ENCODE data around the gene DCC. TPM values are rescaled to one million over a fixed set of nuclear protein-coding genes. Genes with fewer than 3 reads are reported as not detected.

The DCC gene
- total and polyA plus RNA-seq, 3 donors from 2014 or later: 7.9 to 42.1 (median 24.5) TPM

GRCh38 chr18:52343731-52344340 lies 3.8 kb downstream of the DCC start:
- H3K4me3 ChIP-seq: no peak overlapping the region
- DNase-seq: no peak
- intact Hi-C loops (cut with DNase I; ENCODE audit: low total_unique reads): no loop called here
- H3K27me3 ChIP-seq: no peaks in the 10 kb centered on the region
- no peaks in the 10 kb centered on the region for H3K4me1 ChIP-seq
- no peaks in the 10 kb centered on the region for H3K9me3 ChIP-seq
- no peak overlapping the region for H3K27ac ChIP-seq
- WGBS, 2 donors: 44 to 52% methylated on average over 6 of the region's 6 CpGs
- no peak for TF ChIP-seq POLR2A (IDR thresholded peaks at IDR 0.05)
- TF ChIP-seq CTCF (IDR thresholded peaks at IDR 0.05): no peak
- no peaks in the 10 kb centered on the region for H3K36me3 ChIP-seq (ENCODE audit: low read depth, missing control alignments)

GRCh38 chr18:52344881-52345280 lies 4.9 kb downstream of the DCC start:
- Histone ChIP-seq H3K27ac (no peak overlapping the region), H3K4me1 (no peaks in the 10 kb centered on the region), H3K27me3 (no peaks in the 10 kb centered on the region), H3K9me3 (no peaks in the 10 kb centered on the region), H3K4me3 (no peak overlapping the region), H3K36me3 (ENCODE audit: low read depth, missing control alignments) (no peaks in the 10 kb centered on the region)
- intact Hi-C loops (cut with DNase I; ENCODE audit: low total_unique reads): no loop called here
- DNase-seq: no peak
- TF ChIP-seq POLR2A (IDR thresholded peaks at IDR 0.05) (no peak), CTCF (IDR thresholded peaks at IDR 0.05) (no peak)

- Histone ChIP-seq H3K9me3 (no peaks in the 10 kb centered on the region), H3K27ac (no peak overlapping the region), H3K36me3 (ENCODE audit: low read depth, missing control alignments) (no peaks in the 10 kb centered on the region), H3K27me3 (no peaks in the 10 kb centered on the region), H3K4me3 (no peak overlapping the region), H3K4me1 (no peaks in the 10 kb centered on the region)
- DNase-seq: no peak
- intact Hi-C loops (cut with DNase I; ENCODE audit: low total_unique reads): no loop called here
- WGBS, 2 donors: 58 to 59% methylated on average over 4 of the region's 4 CpGs
- TF ChIP-seq CTCF (IDR thresholded peaks at IDR 0.05) (no peak), POLR2A (IDR thresholded peaks at IDR 0.05) (no peak)
Observed at GRCh38 chr18:52345428-52345827, 5.4 kb downstream of the DCC start.

- H3K9me3 ChIP-seq: no peaks in the 10 kb centered on the region
- no peak overlapping the region for H3K27ac ChIP-seq
- H3K36me3 ChIP-seq (ENCODE audit: low read depth, missing control alignments): no peaks in the 10 kb centered on the region
- intact Hi-C loops (cut with DNase I; ENCODE audit: low total_unique reads): no loop called here
- DNase-seq: no peak
- peak in 1 of 3 experiments; percentile 29 for TF ChIP-seq CTCF (IDR thresholded peaks at IDR 0.05)
- no peak for TF ChIP-seq POLR2A (IDR thresholded peaks at IDR 0.05)
- H3K4me1 ChIP-seq: no peaks in the 10 kb centered on the region
- H3K27me3 ChIP-seq: no peaks in the 10 kb centered on the region
- WGBS, 2 donors: 93 to 94% methylated on average over 3 of the region's 3 CpGs
- no peak overlapping the region for H3K4me3 ChIP-seq
Observed at GRCh38 chr18:52348209-52348608, 8.2 kb downstream of the DCC start.

- Histone ChIP-seq H3K9me3 (no peaks in the 10 kb centered on the region), H3K36me3 (ENCODE audit: low read depth, missing control alignments) (no peaks in the 10 kb centered on the region), H3K4me3 (no peak overlapping the region), H3K4me1 (no peaks in the 10 kb centered on the region), H3K27ac (no peak overlapping the region), H3K27me3 (no peaks in the 10 kb centered on the region)
- 71 to 92% methylated on average over 2 of the region's 2 CpGs for WGBS, 2 donors
- no peak for DNase-seq
- intact Hi-C loops (cut with DNase I; ENCODE audit: low total_unique reads): no loop called here
- TF ChIP-seq POLR2A (IDR thresholded peaks at IDR 0.05): no peak
- TF ChIP-seq CTCF (IDR thresholded peaks at IDR 0.05): no peak
Observed at GRCh38 chr18:52349498-52349897, 9.5 kb downstream of the DCC start.

All from testis (tissue), 3 donors.